ENCODE measurements around the gene ATP11A.

DNA sequence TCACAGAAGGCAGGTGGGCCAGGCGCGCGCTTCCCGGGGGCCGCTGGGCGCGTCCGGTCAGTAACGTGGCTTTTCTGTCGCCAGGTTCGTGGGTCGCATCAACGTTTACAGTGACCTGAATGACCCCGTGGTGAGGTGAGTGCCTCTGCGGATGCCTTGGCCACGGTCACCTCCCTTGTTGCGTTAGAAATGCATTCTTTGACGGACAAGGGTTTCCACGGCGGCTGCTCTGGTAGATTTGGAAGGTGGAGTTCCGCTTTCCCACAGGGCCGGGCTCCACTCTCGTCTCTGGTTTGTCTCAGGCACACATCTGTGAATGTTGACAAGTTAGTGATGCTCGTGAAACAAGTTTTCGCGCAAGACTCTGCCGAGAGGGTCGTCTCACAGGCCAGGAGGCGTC lies 130.0 kb downstream of the ATP11A start:
- TF ChIP-seq EZH2phosphoT487 (IDR thresholded peaks at IDR 0.05; ENCODE audit: insufficient read depth, low read depth), result no peak
- no peak for TF ChIP-seq EZH2 (IDR thresholded peaks at IDR 0.05; ENCODE audit: insufficient read depth, poor library complexity, severe bottlenecking)
